Measurements from ENCODE around the gene GYS1. TPM values are rescaled to one million over a fixed set of nuclear protein-coding genes. Genes with fewer than 3 reads are reported as not detected.

The GYS1 gene
- total RNA-seq, 1 donor from 2014 or later, result 24.8 TPM

Other genes starting within 250 kb of the GYS1 start
- 0.25 TPM in 1 of 2 replicates, not detected in the other for gene IZUMO1, start 246.4 kb downstream of the GYS1 start, total RNA-seq
- gene FUT1, start 240.7 kb downstream of the GYS1 start, total RNA-seq, result 10.4 and 12.3 TPM in 2 replicates
- 0.13 TPM in 1 of 2 replicates, not detected in the other for gene FGF21, start 237.8 kb downstream of the GYS1 start, total RNA-seq
- 47.7 and 56.8 TPM in 2 replicates for gene BCAT2, start 182.3 kb downstream of the GYS1 start, total RNA-seq
- gene HSD17B14, start 156.8 kb downstream of the GYS1 start, total RNA-seq, result 10.2 and 15.0 TPM in 2 replicates
- 10.0 and 11.1 TPM in 2 replicates for gene PLEKHA4, start 124.7 kb downstream of the GYS1 start, total RNA-seq
- 225 and 233 TPM in 2 replicates for gene PPP1R15A, start 120.9 kb downstream of the GYS1 start, total RNA-seq
- not detected in 2 replicates for gene TULP2, start 94.6 kb downstream of the GYS1 start, total RNA-seq
- 248 and 260 TPM in 2 replicates for gene NUCB1, start 93.0 kb downstream of the GYS1 start, total RNA-seq
- gene DHDH, start 59.6 kb downstream of the GYS1 start, total RNA-seq, result 1.0 and 1.5 TPM in 2 replicates
- gene BAX, start 38.4 kb downstream of the GYS1 start, total RNA-seq, result 128 and 140 TPM in 2 replicates
- 2,415 and 2,688 TPM in 2 replicates for gene FTL, start 28.0 kb downstream of the GYS1 start, total RNA-seq
- gene RUVBL2, start 578 bp upstream of the GYS1 start, total RNA-seq, result 174 and 177 TPM in 2 replicates
- 8.2 and 8.4 TPM in 2 replicates for gene LHB, start 23.8 kb upstream of the GYS1 start, total RNA-seq
- not detected in 2 replicates for gene CGB3, start 31.0 kb upstream of the GYS1 start, total RNA-seq
- gene CGB2, start 38.6 kb upstream of the GYS1 start, total RNA-seq, result 1.9 and 5.1 TPM in 2 replicates
- 13.7 and 15.3 TPM in 2 replicates for gene CGB1, start 43.6 kb upstream of the GYS1 start, total RNA-seq
- gene CGB5, start 50.5 kb upstream of the GYS1 start, total RNA-seq, result 0.89 TPM in 1 of 2 replicates, not detected in the other
- 3.3 and 7.4 TPM in 2 replicates for gene CGB8, start 55.8 kb upstream of the GYS1 start, total RNA-seq
- 5.5 and 14.4 TPM in 2 replicates for gene CGB7, start 64.4 kb upstream of the GYS1 start, total RNA-seq
- 0.58 TPM in 1 of 2 replicates, not detected in the other for gene NTF4, start 71.5 kb upstream of the GYS1 start, total RNA-seq
- gene KCNA7, start 79.4 kb upstream of the GYS1 start, total RNA-seq, result not detected in 2 replicates
- gene SNRNP70, start 92.1 kb upstream of the GYS1 start, total RNA-seq, result 108 and 135 TPM in 2 replicates
- gene LIN7B, start 121.1 kb upstream of the GYS1 start, total RNA-seq, result 3.4 and 5.8 TPM in 2 replicates
- gene C19orf73, start 125.8 kb upstream of the GYS1 start, total RNA-seq, result 4.2 and 4.6 TPM in 2 replicates
- gene PPFIA3, start 126.2 kb upstream of the GYS1 start, total RNA-seq, result 0.88 and 10.9 TPM in 2 replicates
- gene HRC, start 162.1 kb upstream of the GYS1 start, total RNA-seq, result not detected in 2 replicates
- gene TRPM4, start 164.5 kb upstream of the GYS1 start, total RNA-seq, result 13.5 and 16.7 TPM in 2 replicates

Measured in kidney epithelial cell (primary cell).